Cardiac septum (tissue), 1 donor: ENCODE results near the gene TYMP. TPM values are rescaled to one million over a fixed set of nuclear protein-coding genes. Genes with fewer than 3 reads are reported as not detected.

Experiments used
- DNase-seq: peaks from one replicate; pipeline ENCODE4 v3.0.0-alpha.2; 2020; ENCODE audit warnings: low spot score
- intact Hi-C: fragments of 100-400 bp; cut with DNase I; formaldehyde crosslinking; loops from one replicate; pipeline ENCODE4 v1.14.0; 2022
- total RNA-seq: library from RNA; stranded (reverse); fragmentation: NEBNext Ultra II Directional; extraction: Animal tissue kit (Norgen Biotek cat#: 25700); gene quantifications from one replicate; pipeline ENCODE4 v1.2.1, GENCODE V29; 2021
- donor health status: DM: no; HTN: no; CAD: no.

The TYMP gene
- total RNA-seq, 1 donor from 2014 or later, result 18.3 TPM

DNA sequence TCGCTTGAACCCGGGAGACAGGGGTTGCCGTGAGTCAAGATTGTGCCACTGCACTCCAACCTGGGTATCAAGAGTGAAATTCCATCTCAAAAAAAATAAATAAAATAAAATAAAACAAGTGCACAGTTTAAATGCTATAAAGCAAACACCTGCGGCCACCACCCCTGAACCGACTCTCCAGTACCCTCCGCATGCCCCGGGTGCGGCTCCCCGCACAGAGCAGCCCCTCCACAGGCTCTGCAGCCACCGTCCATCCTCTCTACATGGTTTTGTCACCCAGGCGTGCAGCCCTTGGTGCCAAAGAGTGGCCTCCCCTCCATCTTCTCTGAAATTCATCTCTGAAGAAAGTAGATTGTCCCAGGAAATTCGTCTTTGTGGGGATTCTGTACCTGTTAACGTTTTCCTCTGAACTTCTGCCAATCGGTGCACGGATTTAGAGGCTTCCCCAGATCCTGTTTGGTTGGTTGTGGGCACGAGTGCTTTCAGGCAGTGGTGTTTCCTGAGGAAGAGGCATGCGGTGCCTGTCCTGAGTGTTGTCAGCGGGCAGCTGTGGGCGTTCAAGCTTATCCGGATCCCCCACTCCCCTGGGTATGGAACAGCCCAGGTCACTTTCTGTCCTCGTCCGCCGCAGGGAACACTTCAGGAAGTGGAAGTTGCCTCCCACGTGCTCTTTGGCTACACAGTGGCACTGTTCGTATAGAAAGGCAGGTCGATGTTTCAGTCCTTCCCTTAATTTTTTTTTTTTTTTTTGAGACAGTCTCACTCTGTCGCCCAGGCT is 39.1 kb downstream of the TYMP start:
- intact Hi-C loops, result no loop called here

DNA sequence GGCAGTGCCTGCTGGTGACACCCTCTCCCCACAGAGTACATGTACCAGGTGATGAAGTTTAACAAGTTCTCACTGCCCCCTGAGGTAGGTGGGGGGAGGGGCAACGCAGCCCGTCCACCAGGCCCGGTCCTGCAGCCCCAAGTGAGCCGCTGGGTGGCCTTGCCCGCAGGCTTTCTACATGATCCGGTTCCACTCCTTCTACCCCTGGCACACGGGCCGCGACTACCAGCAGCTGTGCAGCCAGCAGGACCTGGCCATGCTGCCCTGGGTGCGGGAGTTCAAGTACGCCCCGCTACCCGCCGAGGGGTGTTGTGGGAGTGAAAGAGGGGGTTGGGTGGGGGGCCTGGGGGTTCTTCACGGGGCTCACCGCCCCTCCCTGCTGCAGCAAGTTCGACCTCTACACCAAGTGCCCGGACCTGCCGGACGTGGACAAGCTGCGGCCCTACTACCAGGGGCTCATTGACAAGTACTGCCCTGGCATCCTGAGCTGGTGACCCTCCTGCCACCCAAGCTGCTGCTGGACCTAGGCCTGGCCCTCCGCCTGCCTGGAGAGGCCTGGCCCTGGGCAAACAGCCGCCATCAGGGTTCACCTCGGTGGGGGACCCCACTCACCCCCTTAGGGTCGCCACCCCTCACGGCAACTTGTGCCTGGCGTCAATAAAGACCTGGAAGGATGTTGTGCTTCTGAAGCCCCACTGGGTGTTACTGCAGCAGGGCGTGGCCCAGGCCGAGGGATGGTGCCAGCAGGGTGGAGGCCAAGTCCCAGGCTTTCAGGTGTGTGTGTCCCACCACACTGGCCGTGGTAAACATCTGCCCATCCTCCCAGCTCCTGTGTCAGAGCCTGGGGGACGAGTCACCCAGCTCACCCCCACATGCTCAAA is 40.2 kb downstream of the TYMP start:
- intact Hi-C loops, result no loop called here
- no peak for DNase-seq

More for the DNA sequence above, 39.1 kb downstream of the TYMP start:
- no peak for DNase-seq

DNA sequence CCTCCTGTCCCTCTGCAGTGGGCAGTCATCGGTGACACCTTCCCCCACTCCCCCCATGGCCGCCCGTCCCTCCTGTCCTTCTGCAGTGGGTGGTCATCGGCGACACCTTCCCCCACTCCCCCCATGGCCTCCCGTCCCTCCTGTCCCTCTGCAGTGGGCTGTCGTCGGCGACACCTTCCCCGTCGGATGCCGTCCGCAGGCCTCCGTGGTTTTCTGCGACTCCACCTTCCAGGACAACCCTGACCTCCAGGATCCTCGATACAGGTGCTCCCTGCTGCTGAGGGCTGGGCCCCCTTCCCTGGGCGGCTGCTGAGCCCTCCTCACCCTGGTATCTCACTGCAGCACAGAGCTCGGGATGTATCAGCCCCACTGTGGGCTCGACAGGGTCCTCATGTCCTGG is 40.9 kb downstream of the TYMP start:
- no peak for DNase-seq
- intact Hi-C loops, result no loop called here

- intact Hi-C loops, result no loop called here
- DNase-seq, result no peak
Measured at GRCh38 chr22:50488006-50488677, 41.7 kb downstream of the TYMP start.

GRCh38 chr22:50487290-50488005 is 42.4 kb downstream of the TYMP start:
- DNase-seq, result no peak
- intact Hi-C loops, result no loop called here

GRCh38 chr22:50486561-50487289 is 43.1 kb downstream of the TYMP start, which contains the start of gene MIOX:
Gene MIOX (plus strand): TSS chr22:50486859. CDS start chr22:50486898, 39 bp downstream.
- no peak for DNase-seq
- intact Hi-C loops, result no loop called here

DNA sequence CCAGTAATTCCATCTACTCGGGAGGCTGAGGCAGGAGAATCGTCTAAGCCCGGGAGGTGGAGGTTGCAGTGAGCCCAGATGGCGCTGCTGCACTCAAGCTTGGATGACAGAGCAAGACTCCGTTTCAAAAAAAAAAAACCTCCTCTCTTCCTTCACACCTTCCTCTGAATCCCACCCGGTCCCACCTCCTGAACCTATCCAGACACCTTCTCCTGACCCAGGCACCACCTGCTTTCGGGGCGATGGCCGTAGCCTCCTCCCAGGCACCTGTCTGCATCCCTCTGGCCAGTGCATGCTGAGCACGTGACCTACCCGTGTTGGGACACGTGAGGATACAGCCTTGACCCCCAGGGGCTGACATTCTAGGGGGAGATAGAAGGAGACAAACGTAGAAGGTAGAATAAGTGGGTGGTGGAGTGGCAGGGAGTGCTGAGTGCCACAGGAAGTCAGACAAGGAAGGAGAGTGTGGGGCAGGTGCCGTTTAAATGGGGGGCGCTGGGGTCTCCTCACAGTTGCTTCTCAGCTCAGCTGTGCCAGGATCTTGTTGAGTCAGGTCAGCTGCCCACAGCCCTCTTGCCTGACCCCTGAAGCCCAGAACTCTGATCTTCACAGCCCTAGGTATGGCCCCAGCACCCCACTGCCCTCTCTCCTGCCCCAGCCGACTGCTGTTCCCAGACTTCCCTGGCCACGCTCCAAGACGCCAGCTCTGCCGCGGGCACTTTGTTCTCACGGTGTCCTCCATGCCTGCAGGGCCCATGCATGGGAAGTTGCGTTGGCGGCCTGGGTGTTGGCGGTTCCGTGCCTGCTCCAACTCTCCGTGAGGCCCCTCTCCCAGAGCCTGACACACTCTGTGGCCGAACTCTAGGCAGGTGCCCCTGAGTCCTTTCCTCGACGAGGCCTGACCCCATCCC is 44.3 kb downstream of the TYMP start:
- DNase-seq, result no peak
- intact Hi-C loops, result no loop called here

GRCh38 chr22:50483977-50484853 is 45.6 kb downstream of the TYMP start:
- intact Hi-C loops, result no loop called here
- DNase-seq, result no peak

DNA sequence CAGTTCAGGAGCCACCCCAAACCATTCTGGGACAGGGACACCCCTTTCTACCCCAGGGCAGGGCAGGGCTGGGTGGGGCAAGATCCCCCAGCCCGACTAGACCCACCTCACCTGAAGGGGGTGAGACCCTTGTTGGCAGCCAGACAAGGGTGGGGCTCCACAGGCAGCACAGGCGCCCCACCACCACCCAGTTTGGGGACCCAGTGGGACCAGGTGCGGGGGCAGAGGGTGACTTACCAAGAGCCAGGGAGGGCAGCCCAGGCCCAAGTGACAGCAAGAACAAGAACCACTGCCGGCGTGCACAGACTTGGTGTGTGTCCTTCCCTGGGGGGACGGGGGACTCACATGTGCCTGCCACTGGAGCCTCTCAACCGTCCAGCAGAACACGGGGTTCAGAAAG is 46.3 kb downstream of the TYMP start:
- intact Hi-C loops, result no loop called here
- DNase-seq, result no peak

DNA sequence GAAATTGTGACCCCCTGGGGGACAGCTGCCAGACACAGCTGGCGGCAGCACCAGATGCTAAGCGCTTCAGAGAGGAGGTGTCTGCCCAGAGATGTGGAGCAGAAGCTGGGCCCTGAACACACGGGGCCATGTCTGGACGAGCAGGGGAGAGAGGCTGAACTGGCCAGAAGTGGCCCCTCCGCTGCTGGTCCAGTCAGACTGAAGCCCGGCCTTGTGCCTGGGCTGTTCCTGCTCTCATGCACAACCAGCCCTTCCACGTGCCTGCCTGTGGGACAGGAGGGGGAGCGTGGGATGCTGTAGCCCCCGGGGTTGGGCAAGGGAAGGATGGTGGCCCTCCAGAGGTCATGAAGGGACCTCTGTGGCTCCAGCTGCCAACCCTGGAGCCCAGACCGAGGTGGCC is 46.7 kb downstream of the TYMP start:
- intact Hi-C loops, result no loop called here
- no peak for DNase-seq

- no peak for DNase-seq
- intact Hi-C loops, result no loop called here
Measured at GRCh38 chr22:50482107-50483074, 47.4 kb downstream of the TYMP start.

DNA sequence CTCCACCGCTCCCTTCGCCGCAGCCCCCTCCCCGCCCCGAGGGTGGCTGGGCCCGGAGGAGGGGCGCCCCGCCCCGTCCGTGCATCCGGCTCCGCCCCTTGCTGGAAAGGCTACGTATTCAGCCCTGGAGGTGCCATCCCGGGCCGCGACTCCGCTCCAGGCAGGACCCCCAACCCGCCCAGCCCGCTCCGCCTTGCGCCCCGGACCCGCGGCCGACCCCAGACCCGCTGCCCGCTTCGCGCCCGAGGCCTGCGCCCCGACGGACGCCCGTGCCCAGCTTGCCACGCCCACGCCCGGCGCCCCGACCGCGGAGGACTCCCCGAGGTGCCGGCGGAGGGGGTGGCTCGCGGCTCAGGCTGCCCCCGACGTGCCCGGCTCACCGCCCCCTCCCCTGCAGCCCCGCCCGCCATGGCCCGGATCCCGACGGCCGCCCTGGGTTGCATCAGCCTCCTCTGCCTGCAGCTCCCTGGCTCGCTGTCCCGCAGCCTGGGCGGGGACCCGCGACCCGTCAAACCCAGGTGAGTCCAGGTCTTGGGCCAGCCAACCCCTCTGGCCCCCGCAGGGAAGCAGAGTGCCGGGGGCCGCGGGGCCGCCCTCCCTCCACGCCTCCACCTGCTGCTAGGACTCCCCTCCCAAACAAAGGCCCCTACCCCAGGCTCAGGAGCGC is 48.2 kb downstream of the TYMP start, which contains the start of gene ADM2:
ADM2 (plus strand) TSS at position 104 of the 667 bp plus-strand sequence; CDS start at position 409, 305 bp downstream.
- DNase-seq, result no peak
- intact Hi-C loops, result no loop called here

DNA sequence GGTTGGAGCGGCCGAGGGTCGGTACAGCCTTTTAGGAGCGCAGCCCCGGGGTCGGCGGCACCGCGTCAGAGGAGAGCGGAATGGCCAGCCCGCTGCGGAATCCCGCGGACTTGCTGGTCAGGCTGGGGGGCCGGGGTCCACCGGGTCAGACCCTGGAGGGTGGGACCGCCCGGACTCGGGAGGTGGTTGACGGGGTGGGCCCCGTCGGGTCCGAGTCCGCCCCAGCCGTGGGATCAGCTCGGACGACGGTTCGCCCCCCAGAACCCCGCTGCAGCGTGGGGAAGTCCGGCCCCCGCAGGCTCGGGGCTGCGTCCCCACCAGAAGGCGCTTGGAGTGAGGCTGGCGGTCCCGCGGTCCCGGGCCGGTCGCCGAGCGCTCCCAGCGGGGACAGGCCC is 48.8 kb downstream of the TYMP start:
- DNase-seq, result no peak
- intact Hi-C loops, result no loop called here

DNA sequence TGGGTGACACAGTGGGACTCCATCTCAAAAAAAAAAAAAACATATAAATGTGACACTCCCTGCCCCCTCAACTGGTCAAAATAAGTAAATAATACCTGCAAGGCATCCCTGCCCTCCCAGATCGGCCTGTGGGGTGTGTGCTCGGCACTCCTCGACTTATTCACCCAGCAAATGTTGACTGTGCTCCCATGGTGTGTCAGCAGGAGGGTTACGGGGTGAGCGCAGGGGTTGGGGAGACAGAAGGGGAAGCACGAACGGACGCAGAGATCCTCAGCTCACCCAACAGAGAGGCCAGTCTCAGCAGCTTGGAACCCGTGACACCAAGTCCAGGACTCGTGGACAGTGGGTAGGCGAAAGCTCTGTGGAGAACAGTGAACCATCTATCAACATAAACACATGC is 50.1 kb downstream of the TYMP start:
- intact Hi-C loops, result no loop called here
- DNase-seq, result no peak

- no peak for DNase-seq
- intact Hi-C loops, result no loop called here
Measured at GRCh38 chr22:50477923-50478322, 51.9 kb downstream of the TYMP start.
